Endothelial cell of umbilical vein (primary cell): ENCODE measurements around the gene POU4F3. TPM values are rescaled to one million over a fixed set of nuclear protein-coding genes. Genes with fewer than 3 reads are reported as not detected.

Source experiments
- BruUV-seq: library from RNA; stranded (reverse); fragments of 400-500 nt; replicated peaks from 2 replicates; lab custom pipeline; 2021; lab: Mats Ljungman, UMichigan
- CTCF ChIA-PET: fragments of 300-600, 350-600 bp; sonication (Branson Sonifier 250); formaldehyde crosslinking; loops from one replicate; lab custom pipeline; 2021; ENCODE audit warnings: antibody characterized with exemption, inconsistent platforms; lab: Charles Lee
- POLR2A ChIA-PET: fragments of 300-600, 350-600 bp; sonication (Branson Sonifier 250); formaldehyde crosslinking; loops from one replicate; lab custom pipeline; 2021; ENCODE audit warnings: antibody characterized with exemption, inconsistent platforms; lab: Charles Lee
- DNase-seq: peaks from one replicate; pipeline ENCODE4 v3.0.0-alpha.2; 2011; ENCODE audit warnings: low read depth, low spot score
- FAIRE-seq: peaks from 2 replicates; lab custom pipeline; 2011; peaks lifted over from hg19 to GRCh38; lab: Jason Lieb, UNC
- H2AFZ ChIP-seq: 2 replicates; pipeline ENCODE4 v1.6.0; 2012; ENCODE audit warnings: low read depth, low read length, control low read depth, inconsistent platforms
- H3K27ac ChIP-seq: 2 replicates; pipeline ENCODE4 v1.5.1; 2011; ENCODE audit warnings: low read depth, mild to moderate bottlenecking, control low read depth, low read length, moderate library complexity; ENCODE audit not compliant: insufficient read depth
- H3K27me3 ChIP-seq, 2 experiments: 2 replicates each; pipeline versions ENCODE4 v1.6.0 to v1.6.1; 2011; ENCODE audit warnings: low read length in 2 of 2, mixed read lengths in 1 of 2; ENCODE audit not compliant: control insufficient read depth in 2 of 2, insufficient read depth in 2 of 2
- H3K36me3 ChIP-seq, 2 experiments: 2 replicates in 1 of 2; 3 replicates in 1 of 2; pipeline ENCODE4 v1.5.1; 2011; ENCODE audit warnings: low read length in 2 of 2, mild to moderate bottlenecking in 1 of 2, moderate library complexity in 1 of 2; ENCODE audit not compliant: control insufficient read depth in 2 of 2, insufficient read depth in 2 of 2; ENCODE audit errors: extremely low read depth in 1 of 2
- H3K4me1 ChIP-seq: 3 replicates; pipeline ENCODE4 v1.5.1; 2011; ENCODE audit warnings: mild to moderate bottlenecking, low read length; ENCODE audit not compliant: control insufficient read depth, insufficient read depth; ENCODE audit errors: extremely low read depth
- H3K4me2 ChIP-seq: 2 replicates; pipeline ENCODE4 v1.6.1; 2011; ENCODE audit warnings: low read length, control low read depth, mixed read lengths; ENCODE audit not compliant: insufficient read depth
- H3K4me3 ChIP-seq, 3 experiments: fragments of 200-600 bp in 1 of 3; sonication (generic), shearing (Covaris generic) in 1 of 3; replicated peaks in 1 of 3; 2 replicates each; pipeline ENCODE4 v1.5.1; 2011 to 2016; ENCODE audit warnings: control low read depth in 3 of 3, low read length in 3 of 3, mild to moderate bottlenecking in 2 of 3, inconsistent platforms in 1 of 3, low read depth in 1 of 3, moderate library complexity in 1 of 3; ENCODE audit not compliant: insufficient read depth in 1 of 3
- H3K79me2 ChIP-seq: 2 replicates; pipeline ENCODE4 v1.6.0; 2012; ENCODE audit warnings: low read length, inconsistent platforms; ENCODE audit not compliant: control insufficient read depth, insufficient read depth
- H3K9ac ChIP-seq: replicated peaks from 2 replicates; pipeline ENCODE3; 2011; ENCODE audit warnings: low read length, control low read depth; ENCODE audit not compliant: insufficient read depth; ENCODE audit errors: extremely low read depth
- H3K9me1 ChIP-seq: replicated peaks from 3 replicates; pipeline ENCODE4 v1.6.0; 2011; ENCODE audit warnings: mild to moderate bottlenecking, low read length; ENCODE audit not compliant: control insufficient read depth, insufficient read depth; ENCODE audit errors: extremely low read depth
- H3K9me3 ChIP-seq: replicated peaks from 2 replicates; pipeline ENCODE4 v1.5.1; 2012; ENCODE audit warnings: low read length, inconsistent platforms; ENCODE audit not compliant: control insufficient read depth, insufficient read depth
- H4K20me1 ChIP-seq: replicated peaks from 2 replicates; pipeline ENCODE3; 2011; ENCODE audit warnings: mild to moderate bottlenecking, low read length; ENCODE audit not compliant: control insufficient read depth, insufficient read depth; ENCODE audit errors: extremely low read depth
- EZH2 ChIP-seq: IDR thresholded peaks from 2 replicates; pipeline ENCODE4 v1.6.1; 2012; ENCODE audit warnings: borderline replicate concordance, low read depth, mild to moderate bottlenecking, moderate library complexity, low read length, inconsistent platforms; ENCODE audit not compliant: severe bottlenecking
- FOS ChIP-seq: IDR thresholded peaks from 2 replicates; pipeline ENCODE4 v1.6.1; 2011; ENCODE audit warnings: mild to moderate bottlenecking, low read length, moderate library complexity, borderline replicate concordance; ENCODE audit not compliant: insufficient read depth
- GATA2 ChIP-seq: IDR thresholded peaks from 2 replicates; pipeline ENCODE4 v1.7.0; 2011; ENCODE audit warnings: low read depth, mild to moderate bottlenecking, moderate library complexity, mixed read lengths, low read length; ENCODE audit not compliant: insufficient read length, insufficient read depth
- JUN ChIP-seq: IDR thresholded peaks from 2 replicates; pipeline ENCODE4 v1.6.1; 2011; ENCODE audit warnings: borderline replicate concordance, low read depth; ENCODE audit not compliant: insufficient read length, insufficient read depth
- MYC ChIP-seq: IDR thresholded peaks from one replicate; pipeline ENCODE4 v1.6.1; 2011; ENCODE audit warnings: mild to moderate bottlenecking, low read depth, low read length
- POLR2A ChIP-seq: IDR thresholded peaks from 2 replicates; pipeline ENCODE4 v1.6.1; 2012; ENCODE audit warnings: low read depth, mild to moderate bottlenecking, control low read depth, low read length
- POLR2AphosphoS5 ChIP-seq: IDR thresholded peaks from 2 replicates; pipeline ENCODE4 v1.6.1; 2012; ENCODE audit warnings: low read depth, mild to moderate bottlenecking, control low read depth, low read length, moderate library complexity; ENCODE audit not compliant: insufficient read depth
- dilution Hi-C: fragments of 300-500 bp; cut with MboI; formaldehyde crosslinking; loops from one replicate; pipeline ENCODE4 v1.15.0; 2019; ENCODE audit warnings: low sequenced_read_pairs; ENCODE audit not compliant: extremely low pct_ligation_motif_present
- intact Hi-C: fragments of 100-400 bp; cut with micrococcal nuclease; formaldehyde crosslinking; loops from one replicate; pipeline ENCODE4 v1.10.0; 2022
- polyA plus RNA-seq, 4 experiments: library from polyadenylated mRNA; depleted of rRNA in 3 of 4; stranded (reverse) in 3 of 4; unstranded in 1 of 4; fragments of >200 nt; gene quantifications; 2 replicates each; pipeline versions ENCODE4 v1.2.1 to v1.2.3, GENCODE V29; 2011 to 2012; ENCODE audit warnings: missing spikeins in 1 of 4
- total RNA-seq: library from RNA; stranded (reverse); gene quantifications from 2 replicates; pipeline ENCODE4 v1.2.3, GENCODE V29; 2021
- TF ChIP-seq, protein P1 (sequence below): IDR thresholded peaks from 2 replicates; pipeline ENCODE4 v1.6.1; 2011; ENCODE audit not compliant: insufficient read depth, insufficient read length
- TF ChIP-seq, protein P2 (sequence below), 2 donors: IDR thresholded peaks; 1 replicate in 1 of 2; 2 replicates in 1 of 2; pipeline ENCODE4 v1.5.1; 2011; ENCODE audit warnings: low read length in 2 of 2, mild to moderate bottlenecking in 2 of 2, moderate library complexity in 2 of 2, control low read depth in 1 of 2, inconsistent platforms in 1 of 2, low read depth in 1 of 2; ENCODE audit not compliant: insufficient read depth in 1 of 2; ENCODE audit errors: extremely low read depth in 1 of 2

The POU4F3 gene
- total and polyA plus RNA-seq, 2 donors (not counting 3 experiments of a cell fraction or from before 2014, with no cell fraction given) = 0.08 TPM; not detected in 1

DNA sequence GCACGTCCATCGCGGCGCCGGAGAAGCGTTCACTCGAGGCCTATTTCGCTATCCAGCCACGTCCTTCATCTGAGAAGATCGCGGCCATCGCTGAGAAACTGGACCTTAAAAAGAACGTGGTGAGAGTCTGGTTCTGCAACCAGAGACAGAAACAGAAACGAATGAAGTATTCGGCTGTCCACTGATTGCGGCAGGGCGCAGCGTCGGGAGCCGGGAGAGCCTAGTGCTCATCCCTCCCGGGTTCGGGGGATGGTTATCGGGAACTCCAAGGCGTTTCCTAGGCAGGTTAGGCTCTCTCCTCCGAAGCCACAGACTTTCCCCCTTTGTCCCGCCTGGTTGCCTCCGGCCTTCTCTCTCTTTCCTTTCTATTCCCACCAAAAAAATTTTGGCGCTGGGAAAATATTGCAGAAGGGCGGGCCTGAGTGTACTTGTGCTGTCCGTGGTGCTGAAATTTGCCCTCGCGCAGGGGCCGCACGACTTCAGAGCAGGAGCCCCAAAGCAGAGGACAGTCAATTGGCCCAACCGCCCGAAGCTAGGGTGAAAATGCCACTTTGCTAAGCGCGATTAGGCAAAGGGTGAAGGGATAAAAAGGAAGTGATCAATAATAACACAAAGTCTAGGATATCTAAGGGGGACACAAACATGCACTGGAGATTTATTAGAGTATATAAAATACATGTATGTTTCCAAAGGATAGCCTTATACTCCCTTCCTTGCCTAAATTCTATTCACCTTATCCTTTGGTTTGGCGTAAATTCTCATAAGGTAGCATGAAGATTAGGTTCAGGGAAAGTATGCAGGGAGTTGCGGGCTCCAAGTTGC lies 1.8 kb downstream of the POU4F3 start:
- peak overlapping the region; percentile 38 for H3K4me2 ChIP-seq
- BruUV-seq = no TSS peak
- dilution Hi-C loops = no loop called here

DNA sequence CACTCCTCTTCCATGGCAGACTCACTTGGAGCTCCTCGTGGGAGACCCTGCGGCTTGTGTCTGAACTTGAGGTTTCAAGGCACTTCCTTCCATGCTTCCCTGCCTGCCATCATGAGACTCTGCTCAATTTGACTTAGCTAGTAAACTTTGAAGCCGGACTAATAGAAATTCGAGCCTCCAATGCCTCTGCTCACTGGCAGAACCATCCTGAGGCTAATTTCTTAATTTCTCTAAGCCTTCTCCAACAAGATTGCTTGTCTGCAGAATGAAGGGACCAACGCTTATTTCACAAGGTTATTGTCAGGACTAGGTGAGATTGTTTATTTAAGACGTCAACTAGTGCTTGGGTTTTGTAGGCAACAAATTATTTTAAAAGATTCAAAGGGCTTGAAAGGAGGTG lies 3.2 kb downstream of the POU4F3 start:
- dilution Hi-C loops = no loop called here
- no peaks in the 10 kb centered on the region for H3K79me2 ChIP-seq

More for the DNA sequence above, 1.8 kb downstream of the POU4F3 start:
- FAIRE-seq (peak; percentile 68), DNase-seq (peak; percentile 54)
- ChIA-PET POLR2A (no interaction called here), CTCF (interaction anchor here (0.6 kb wide), 1 partner anchor 81 kb away, joined by 4 read pairs; no protein-coding TSS in a partner anchor)
- H4K20me1 ChIP-seq = no peaks in the 10 kb centered on the region
- H3K27ac ChIP-seq = no peak overlapping the region
- intact Hi-C loops = no loop called here
- H3K36me3 ChIP-seq = no peaks in the 10 kb centered on the region
- H3K79me2 ChIP-seq = no peaks in the 10 kb centered on the region
- H3K9me3 ChIP-seq = no peaks in the 10 kb centered on the region
- H3K4me1 ChIP-seq = no peaks in the 10 kb centered on the region
- no peak overlapping the region for H2AFZ ChIP-seq
- H3K27me3 ChIP-seq = peaks cover 91 to 99% of the 10 kb centered on the region in 2 experiments
- H3K4me3 ChIP-seq = no peak overlapping the region
- TF ChIP-seq GATA2 (no peak), EZH2 (peak; percentile 82)
- no peaks in the 10 kb centered on the region for H3K9me1 ChIP-seq
- no peak overlapping the region for H3K9ac ChIP-seq

More for the DNA sequence above, 3.2 kb downstream of the POU4F3 start:
- CTCF ChIA-PET = no interaction called here
- TF ChIP-seq FOS (no peak), GATA2 (no peak), MYC (no peak), POLR2AphosphoS5 (no peak), JUN (no peak), POLR2A (no peak), EZH2 (no peak)
- TF ChIP-seq, protein P1, sequence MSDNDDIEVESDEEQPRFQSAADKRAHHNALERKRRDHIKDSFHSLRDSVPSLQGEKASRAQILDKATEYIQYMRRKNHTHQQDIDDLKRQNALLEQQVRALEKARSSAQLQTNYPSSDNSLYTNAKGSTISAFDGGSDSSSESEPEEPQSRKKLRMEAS = no peak
- TF ChIP-seq, protein P2, sequence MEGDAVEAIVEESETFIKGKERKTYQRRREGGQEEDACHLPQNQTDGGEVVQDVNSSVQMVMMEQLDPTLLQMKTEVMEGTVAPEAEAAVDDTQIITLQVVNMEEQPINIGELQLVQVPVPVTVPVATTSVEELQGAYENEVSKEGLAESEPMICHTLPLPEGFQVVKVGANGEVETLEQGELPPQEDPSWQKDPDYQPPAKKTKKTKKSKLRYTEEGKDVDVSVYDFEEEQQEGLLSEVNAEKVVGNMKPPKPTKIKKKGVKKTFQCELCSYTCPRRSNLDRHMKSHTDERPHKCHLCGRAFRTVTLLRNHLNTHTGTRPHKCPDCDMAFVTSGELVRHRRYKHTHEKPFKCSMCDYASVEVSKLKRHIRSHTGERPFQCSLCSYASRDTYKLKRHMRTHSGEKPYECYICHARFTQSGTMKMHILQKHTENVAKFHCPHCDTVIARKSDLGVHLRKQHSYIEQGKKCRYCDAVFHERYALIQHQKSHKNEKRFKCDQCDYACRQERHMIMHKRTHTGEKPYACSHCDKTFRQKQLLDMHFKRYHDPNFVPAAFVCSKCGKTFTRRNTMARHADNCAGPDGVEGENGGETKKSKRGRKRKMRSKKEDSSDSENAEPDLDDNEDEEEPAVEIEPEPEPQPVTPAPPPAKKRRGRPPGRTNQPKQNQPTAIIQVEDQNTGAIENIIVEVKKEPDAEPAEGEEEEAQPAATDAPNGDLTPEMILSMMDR (IDR thresholded peaks at IDR 0.05; ENCODE audit: extremely low read depth in 1 of 2, insufficient read depth in 1 of 2, low read depth in 1 of 2, low read length in 2 of 2) = no peak
- POLR2A ChIA-PET = no interaction called here
- Histone ChIP-seq H3K9ac (no peak overlapping the region), H3K27me3 (peaks cover 90 to 100% of the 10 kb centered on the region in 2 experiments), H3K4me3 (no peak overlapping the region), H3K4me2 (no peak overlapping the region), H2AFZ (no peak overlapping the region), H4K20me1 (no peaks in the 10 kb centered on the region), H3K4me1 (no peaks in the 10 kb centered on the region), H3K9me3 (no peaks in the 10 kb centered on the region), H3K27ac (no peak overlapping the region), H3K36me3 (no peaks in the 10 kb centered on the region), H3K9me1 (no peaks in the 10 kb centered on the region)
- no TSS peak for BruUV-seq
- no peak for FAIRE-seq
- intact Hi-C loops = no loop called here
- no peak for DNase-seq
